Stimulated activated CD4-positive, alpha-beta T cell treated with anti-CD3 and anti-CD28 coated beads, TNF-alpha, amount 100 ng/mL, for 24 hours (primary cell): ENCODE measurements around the gene PFKL.
"Not testable (repeated sequence)": the region's sequence is repeated elsewhere in the genome, so short reads cannot be mapped to it uniquely, and the experiment has no call there.

Experiments used
- DNase-seq, 3 experiments: peaks; one replicate each; pipeline ENCODE4 v3.0.0-alpha.2; 2020; ENCODE audit warnings: low read depth in 3 of 3

Gene PFKL

DNA sequence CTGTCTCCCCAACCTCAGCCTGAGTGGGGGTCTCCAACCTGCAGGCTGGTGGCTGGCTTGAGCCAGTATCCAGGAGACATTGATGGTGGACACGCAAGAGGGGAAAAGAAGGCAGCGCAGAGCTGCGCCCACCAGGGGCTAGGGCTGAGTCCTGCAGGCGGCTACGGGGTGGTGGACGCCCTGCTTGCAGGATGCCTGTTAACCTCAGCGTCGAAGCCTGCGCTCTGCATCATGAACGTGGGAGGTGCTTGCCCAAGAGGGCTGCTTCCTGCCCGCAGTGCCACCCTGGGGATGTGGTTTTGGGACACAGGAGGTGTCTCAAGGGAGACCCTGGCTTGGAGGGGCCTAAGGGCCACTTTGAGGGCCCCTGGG is 27.7 kb downstream of the PFKL start:
- DNase-seq, result no peak

DNA sequence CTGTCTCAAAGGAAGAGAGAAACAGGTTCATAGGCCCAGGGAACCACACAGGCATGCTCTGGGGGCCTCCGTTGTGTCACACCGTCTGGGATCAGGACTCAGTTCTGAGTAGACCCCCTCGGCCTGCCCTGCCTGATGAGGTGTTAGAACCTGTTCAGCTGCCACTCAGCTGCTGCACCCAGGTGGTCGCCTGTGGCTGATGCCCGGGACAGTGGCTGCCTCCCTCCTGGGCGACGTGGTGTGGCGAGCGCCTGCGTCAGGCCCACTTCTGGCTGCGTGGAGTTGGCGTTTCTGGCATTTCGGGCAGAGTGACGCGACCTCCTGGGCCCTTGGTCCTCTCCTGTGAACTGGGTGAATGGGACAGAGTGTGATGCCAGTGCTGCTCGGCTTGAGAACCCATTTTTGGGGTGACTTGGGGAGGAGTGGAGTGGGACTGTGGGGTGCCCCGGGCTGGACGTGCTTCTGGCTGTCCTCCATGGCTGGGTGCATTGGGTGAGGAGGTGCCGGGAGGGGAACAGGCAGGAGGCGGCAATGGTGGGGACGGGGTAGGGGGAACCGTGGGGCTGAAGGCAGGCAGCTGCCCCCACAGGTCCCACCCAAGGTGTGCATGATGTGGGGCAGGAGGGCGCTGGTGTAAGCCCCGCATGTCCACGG is 28.5 kb downstream of the PFKL start:
- DNase-seq, result no peak

DNA sequence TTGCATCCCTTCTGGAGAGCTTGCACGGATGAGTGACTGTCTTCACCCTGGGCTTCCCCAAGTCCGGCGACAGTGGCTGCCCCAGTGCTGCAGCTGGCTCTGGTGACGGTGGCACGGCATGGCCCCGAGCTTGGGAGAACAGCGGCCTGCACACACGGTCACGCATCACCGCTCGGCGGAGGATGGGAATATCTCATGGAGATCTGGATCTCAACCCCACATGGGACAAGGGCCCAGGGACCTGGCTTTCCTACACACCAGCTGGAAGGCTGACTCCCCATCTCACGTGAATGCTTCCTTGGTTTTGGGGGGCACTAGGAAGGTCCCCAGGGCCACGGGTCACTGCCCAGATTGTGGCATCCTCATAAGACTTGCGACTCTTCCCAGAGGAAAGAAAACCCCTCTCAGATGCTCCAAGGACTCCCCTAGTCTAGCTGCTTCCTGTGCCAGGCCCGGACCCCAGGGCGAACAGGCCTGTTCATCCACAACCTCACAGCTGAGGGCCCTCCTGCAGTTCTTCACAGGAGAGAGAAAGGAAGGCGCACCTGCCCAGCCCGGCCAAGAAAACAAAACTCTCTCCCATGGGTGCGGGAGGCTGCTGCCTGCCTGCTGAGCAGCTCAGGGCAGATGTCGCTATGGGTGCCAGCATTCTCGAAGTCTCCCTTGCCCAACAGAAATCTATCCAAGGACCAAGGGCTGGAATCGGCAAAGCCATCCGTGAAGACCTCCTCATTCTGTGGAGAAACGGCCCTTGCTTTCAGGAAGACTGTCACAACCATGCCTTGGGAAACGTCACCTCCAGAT is 29.4 kb downstream of the PFKL start:
- DNase-seq, result no peak

DNA sequence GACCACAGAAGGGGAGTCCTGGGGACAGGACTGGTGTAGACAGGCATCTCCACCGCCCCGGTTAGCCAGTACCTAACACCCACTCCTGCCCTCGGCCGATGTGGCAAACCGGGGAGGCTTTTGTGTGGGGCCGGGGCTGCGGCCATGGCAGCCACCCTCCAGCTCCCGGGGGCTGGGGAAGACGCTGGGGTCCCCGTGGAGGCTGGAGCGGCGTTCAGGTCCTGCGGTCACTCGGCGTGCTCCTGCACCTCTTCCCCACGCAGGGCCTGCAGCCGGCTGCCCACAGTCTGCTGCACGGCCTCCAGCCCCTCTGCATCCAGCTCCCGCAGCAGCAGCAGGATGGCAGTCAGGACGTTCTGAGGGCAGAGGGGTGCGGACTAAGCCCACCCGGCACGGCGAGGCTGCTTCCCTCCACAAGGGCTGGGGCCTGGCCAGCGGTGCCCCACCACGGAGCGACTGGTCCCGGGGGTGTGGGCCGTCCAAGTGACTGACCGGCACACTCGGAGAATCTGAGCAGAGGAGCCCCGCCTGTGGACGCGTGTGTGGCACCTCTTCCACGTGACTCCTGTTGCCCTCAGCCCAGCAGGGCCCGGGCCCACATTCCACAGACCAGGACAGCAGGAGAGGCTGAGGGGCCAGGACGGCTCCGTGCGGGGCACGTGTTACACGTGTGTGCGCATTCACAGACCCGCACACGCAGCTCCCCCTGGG is 30.3 kb downstream of the PFKL start:
- DNase-seq, result no peak

DNA sequence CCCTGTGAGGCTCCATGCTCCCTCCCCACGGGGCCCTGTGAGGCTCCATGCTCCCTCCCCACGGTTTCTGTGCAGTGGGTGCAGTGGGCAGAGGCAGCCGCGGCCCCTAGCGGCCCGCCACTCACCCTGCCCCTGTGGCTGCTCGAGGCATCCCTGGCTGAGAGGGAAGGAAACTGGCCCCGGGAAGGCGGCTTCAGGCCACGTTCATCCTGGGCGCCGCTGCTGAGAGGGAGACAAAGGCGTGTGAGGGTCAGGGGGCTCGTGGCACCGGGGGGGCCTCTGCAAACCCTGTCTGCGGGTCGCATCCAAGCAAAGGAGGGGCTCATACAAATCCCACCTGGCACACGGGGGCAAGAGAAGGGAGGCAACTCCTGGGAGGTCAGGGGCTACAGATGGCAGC is 30.8 kb downstream of the PFKL start:
- no peak for DNase-seq

DNA sequence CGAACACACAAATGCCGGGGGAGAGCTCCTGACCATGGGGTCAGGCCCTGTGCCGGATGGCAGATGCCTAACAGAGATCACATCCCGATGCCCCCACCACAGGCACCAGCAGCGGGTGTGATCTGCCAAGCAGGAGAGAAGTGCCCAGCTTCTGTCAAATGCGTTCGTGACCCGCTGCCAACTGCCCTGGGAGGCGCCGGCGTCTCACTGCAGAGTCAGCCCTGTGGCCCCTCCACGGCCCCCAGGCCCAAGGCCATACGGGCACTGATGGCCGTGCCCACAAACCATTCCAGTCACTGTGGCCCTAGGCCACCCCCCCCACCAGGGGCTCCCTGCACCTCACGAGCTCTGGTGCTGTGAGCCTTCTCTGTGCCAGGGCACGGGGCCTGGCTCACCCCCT is 31.4 kb downstream of the PFKL start:
- no peak for DNase-seq

DNA sequence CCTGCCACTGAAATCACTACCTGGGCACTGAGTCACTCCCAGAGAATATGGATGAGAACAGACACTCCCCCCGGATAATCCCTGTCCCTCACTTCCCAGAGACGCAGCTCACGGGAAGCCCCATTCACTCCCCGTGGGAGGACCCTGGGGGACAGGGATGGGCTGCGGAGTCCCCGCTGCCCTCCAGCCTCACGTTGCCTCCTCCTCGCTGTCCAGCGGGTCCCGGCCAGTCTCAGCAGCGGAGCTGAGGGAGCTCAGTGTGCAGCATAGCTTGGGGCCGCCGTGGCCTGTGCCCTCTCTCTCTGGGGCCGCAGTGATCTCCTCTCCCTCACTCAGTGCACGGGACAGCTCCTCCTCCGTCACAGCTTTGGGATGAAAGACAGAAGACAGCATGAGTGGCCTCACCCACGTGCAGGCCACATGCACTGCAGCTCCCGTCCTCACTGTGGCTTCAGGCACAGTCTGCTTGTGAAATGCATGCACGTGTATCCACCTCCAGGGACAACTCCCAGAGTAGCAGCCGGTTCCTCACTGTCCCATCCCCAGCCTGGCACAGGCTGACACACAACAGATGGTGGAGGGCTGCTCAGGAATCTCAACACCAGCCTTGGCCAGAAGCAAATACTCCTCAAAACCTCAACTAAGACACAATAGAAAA is 31.9 kb downstream of the PFKL start:
- DNase-seq, result no peak

DNA sequence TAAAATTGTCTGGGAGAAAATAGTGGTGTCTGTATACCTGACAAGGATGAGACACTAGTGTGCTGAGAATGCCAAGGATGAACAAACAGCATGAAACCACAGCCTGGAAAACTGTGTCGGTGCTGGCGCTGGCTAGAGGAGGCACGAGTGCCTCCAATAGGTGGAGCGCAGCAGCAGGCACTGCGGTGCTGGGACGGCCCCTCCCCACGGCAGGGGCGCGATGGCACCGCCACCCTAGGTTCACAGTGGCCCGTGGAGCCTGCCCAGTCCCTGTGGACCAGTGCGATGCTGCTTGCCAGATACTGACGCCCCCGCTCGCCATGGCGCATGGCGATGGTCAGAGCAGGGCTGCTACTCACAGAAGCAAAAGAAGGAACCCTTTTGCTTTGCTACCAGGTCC is 32.5 kb downstream of the PFKL start:
- no peak for DNase-seq

DNA sequence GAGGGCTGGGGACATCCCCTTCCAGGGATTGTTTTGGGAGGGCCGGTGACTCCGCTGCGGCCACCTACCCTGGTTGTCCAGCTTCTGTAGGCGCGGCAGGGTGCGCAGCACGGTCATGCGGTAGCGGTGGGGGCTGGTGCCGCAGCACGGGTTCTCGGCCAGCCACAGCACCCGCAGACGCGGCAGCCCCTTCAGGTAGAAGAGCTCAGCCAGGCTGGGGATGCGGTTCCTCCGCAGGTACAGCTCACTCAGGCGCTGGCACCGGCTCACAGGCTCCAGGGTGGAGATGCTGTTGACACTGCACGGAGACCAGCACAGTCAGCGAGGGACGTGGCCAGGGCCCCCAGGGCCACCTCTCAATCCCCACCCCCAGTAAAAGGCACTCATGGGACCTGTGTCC is 33.1 kb downstream of the PFKL start:
- DNase-seq, result no peak

DNA sequence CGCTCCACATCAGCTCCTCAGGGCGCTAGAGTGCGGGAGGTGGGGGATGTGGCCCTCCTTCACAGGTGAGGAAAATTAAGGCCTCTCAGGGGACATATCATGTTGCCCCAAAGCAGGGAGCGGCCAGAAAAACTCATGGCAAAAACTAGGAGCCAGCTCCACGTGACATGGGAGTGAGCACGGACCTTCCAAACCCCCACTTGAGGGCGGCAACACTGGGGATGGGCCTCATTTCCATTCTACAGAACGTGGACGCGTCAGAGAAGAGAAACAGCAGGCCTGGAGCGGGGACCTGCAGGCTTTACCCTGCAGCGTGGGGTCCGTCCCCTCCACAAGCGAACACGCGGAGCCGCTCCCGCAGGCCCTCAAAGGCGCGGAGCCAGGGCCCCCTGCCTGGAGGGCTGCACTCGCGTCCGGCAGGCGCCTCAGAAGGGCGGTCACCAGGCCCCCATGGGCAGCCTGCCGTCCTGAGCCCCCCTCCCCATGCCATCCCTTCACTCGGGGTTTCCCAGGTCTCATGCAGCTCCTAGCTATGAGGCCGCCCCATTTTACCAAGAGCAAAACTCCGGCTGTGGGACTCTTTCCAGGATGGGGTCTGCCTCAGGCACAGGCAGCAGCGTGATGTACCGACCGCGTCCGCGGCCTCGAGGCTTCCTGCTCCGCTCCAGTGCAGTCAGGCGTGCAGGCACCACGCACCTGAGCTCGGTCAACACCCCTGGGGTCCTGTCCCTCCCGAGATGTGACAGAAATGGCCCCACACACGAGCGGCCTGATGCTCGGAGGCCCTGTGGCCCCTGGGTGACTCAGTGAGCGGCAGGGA is 33.9 kb downstream of the PFKL start:
- DNase-seq, result no peak

DNA sequence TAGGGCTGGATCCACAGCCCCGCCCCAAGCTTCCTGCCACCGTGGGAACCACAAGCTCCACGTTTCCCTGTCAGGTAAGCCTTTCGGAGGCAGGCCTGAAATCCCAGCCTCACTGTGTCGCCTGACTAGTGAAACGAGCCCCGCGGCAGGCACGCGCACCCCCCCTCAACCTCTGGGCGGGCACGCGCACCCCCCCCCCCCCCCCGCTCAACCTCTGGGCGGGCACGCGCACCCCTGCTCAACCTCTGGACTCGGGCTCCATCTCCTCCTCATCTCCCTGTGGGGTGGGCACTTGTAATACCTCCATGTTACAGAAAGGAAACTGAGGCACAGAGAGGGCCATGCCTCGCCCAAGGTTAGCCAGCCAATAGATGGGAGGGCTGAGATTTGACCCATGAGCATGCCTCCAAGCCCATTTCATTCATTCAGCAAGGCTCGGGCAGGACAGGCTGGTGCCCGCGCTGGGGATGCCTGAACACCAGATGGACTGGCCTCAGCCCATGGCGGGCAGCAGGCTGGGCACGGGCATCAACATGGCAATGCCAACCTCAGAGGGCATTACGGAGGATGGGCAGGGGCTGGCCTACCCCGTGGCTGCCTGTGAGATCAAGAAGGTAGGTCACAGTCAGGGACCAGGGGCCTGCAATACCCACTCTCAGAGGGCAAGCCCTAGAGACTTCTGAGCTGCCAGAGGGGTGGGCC is 34.6 kb downstream of the PFKL start:
- DNase-seq, result no peak

DNA sequence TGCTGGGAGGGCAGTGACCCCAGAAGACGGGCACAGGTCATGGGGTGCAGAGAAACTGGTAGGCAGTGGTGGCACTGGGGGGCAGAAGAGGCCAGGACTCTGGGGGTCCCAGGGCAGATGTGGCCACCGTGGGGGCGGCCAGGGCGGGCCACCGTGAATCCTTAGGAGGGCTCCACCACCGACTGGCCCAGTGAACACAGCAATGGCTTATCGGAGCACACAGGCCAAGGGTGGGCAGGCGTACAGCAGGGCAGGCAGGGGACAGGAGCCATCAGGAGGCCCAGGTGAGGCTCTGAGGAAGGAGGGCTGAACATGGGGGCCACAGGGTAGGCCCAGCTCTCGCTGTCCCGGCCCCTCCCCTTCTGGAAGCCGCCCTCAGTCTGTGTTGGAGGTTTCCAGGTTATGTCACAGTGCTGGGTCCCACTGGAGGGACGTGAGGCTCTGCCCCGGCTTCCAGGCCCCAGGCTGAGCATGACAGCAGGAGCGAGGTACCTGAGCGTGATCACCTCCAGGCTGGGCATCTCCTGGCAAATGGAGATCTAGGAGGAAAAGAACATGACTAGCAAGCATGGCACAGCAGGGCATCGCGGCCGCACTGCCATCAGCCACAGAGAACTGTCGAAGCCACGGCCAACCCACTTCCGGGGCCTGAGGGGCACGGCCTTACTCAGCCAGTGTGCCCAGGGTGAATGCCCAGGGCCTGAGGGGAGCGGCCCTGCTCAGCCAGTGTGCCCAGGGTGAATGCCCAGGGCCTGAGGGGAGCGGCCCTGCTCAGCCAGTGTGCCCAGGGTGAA is 35.6 kb downstream of the PFKL start:
- DNase-seq, result no peak

DNA sequence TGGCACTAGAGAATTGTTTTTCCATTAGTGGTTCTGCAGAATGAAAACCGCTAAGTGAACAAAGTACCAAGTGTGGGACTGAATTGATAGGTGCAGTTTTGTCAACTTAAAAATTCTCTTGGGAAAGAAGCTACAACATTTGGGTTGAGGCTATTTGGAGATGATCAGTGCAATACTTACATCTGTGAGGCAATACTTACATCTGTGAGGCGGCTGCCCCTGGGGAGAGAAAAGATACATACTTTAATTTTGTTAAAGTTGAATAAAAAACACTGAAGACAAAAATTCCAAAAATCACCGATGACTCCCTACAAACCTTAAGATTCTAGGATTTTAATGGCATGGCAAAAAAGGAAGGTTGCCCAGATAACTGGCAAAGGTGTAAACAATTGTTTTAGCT is 37.6 kb downstream of the PFKL start:
- no peak for DNase-seq

DNA sequence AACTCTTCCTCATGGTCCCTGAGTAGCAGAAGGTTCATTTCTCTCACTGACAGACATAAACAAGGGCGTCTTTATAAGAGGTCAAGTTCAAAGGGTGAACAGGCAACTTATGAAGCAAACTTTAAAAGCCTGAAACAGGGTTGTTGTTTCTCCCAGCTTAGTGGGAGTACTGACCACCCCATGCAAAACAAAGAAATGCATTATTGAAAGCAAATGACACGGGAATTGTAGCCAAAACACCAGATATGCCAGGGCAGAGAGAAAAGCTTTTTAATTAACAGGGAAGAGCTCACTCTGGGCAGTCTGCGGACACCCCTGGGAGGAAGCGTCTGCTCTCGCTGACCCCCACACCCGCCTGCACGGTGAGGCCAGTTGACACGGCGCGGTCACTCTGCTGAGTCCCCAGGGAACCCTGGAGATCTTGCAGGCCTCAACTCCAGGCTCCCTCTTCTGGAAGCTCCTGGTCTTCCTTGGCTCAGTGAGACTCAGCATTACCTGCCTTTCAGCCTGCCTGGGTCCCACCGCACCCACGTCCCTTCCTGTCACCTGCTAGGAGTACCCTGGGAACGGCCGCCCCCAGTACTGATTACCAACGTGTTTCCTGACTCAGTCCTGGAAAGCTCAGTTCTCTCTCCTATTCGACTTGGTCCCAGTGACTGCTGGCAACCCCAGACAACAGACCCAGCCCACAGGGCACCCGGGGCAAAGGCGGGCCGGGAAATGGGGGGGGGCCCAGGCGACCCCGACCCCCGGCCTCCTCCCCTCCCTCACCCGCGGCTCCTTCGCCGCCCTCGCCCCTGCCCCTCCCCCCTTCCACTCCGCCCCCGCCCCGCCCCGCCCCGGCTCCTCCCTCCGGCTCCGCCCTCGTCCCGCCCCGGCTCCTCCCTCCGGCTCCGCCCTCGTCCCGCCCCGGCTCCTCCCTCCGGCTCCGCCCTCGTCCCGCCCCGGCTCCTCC is 38.4 kb downstream of the PFKL start:
- peak in 1 of 3 experiments; percentile 38 for DNase-seq

DNA sequence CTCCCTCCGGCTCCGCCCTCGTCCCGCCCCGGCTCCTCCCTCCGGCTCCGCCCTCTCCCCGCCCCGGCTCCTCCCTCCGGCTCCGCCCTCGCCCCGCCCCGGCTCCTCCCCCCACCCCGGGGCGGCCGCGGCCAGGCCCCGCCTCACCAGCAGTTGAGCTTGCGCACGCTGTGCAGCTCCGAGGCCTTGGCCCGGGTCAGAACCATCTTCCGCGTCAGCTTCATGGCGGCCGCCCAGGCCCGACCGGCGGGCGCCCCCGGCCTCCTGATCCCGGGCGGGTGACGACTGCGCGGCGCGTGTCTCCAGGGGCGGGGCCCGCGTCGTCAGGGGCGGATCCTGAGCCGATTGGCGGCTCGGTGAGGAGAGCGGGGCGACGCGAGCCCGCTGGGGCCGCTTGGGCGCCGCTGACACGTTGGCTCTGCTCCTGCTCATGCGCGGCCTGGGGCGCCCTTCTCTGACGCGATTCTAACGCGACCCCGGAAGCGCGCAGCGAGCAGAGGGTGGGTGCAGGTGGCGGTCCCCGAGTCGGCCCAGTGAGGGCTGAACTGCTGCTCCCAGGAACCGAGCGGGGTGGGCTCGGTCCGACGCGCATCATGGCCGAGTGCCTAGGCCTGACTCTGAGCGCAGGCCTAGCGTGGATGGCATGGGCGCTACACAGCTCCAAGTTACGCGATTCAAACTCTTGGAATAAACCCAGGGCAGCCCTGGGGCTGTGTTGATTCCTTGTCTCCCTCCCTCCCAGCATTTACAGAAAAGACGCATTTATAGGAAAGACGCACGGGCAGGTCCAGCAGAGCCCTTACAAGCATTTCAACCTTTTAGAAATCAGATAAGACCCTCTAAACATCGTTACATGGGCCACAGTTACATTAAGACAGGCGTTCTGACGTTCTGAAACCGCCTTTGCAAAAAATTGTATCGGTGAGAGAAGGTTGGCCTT is 39.4 kb downstream of the PFKL start, which contains the start of gene CFAP410:
Gene CFAP410, minus strand, starts transcription at position 420 of the 940 bp plus-strand sequence. Its CDS starts 196 bp downstream, at position 224.
- DNase-seq, result peak; percentile 87 to 94 (median 92)

DNA sequence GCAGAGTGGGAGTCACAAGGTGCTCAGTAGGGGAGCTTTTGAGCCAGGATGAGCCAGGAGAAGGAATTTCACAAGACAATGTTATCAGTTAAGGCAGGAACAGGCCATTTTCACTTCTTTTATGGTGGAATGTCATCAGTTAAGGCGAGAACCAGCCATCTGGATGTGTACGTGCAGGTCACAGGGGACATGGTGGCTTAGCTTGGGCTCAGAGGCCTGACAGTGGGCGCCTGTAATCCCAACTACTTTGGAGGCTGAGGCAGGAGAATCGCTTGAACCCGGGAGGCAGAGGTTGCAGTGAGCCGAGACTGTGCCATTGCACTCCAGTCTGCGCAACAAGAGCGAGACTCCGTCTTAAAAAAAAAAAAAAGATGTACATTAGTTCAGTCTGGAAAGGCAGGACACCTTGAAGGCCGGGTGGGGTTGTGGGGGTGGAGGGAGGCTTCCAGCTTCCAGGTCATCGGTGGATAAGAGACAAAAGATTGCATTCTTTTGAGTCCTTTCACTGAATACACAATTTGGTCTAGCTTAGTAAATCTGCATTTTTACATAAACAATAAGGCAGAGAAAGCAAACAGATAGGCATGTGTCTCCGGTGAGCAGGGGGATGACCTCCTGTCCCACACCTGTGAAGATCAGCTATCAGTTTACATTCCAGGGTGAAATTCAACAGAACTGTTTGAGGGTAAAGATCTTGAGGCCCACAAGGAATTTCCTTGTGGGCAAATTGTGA is 42.0 kb downstream of the PFKL start:
- not testable (repeated sequence) for DNase-seq

DNA sequence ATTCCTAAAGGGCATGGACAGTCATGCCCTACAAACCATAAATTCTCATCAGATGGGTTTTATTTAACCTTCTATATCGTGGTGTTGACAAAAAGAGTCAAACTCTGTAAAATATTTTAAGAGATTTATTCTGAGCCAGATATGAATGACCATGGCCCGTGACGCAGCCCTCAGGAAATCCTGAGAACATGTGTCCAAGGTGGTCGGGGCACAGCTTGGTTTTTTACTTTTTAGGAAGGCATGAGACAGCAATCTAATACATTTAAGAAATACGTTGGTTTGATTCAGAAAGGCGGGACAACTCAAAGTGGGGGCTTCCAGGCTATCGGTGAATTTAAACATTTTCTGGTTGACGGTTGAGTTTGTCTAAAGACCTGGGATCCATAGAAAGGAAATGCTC is 43.1 kb downstream of the PFKL start:
- not testable (repeated sequence) for DNase-seq
